Astrocyte (in vitro differentiated cells and primary cell): ENCODE data around the gene MORN4. TPM values are rescaled to one million over a fixed set of nuclear protein-coding genes. Genes with fewer than 3 reads are reported as not detected.
A peak's percentile ranks its signal among the peaks of the same experiment; 100 is the strongest.

ENCODE experiments used
- DNase-seq: peaks from one replicate; pipeline ENCODE4 v3.0.0-alpha.2; 2010; ENCODE audit warnings: low read depth
- FAIRE-seq: peaks from 2 replicates; lab custom pipeline; 2011; peaks lifted over from hg19 to GRCh38; lab: Jason Lieb, UNC
- H2AFZ ChIP-seq: 2 replicates; pipeline ENCODE4 v1.6.0; 2012; ENCODE audit warnings: low read depth, low read length, inconsistent platforms
- H3K27ac ChIP-seq: 2 replicates; pipeline ENCODE4 v1.5.1; 2011; ENCODE audit warnings: low read depth, low read length, inconsistent platforms
- H3K27me3 ChIP-seq: 2 replicates; pipeline ENCODE4 v1.6.0; 2011; ENCODE audit warnings: low read length, inconsistent platforms; ENCODE audit not compliant: insufficient read depth
- H3K36me3 ChIP-seq: 2 replicates; pipeline ENCODE4 v1.5.1; 2011; ENCODE audit warnings: low read length, inconsistent platforms; ENCODE audit not compliant: insufficient read depth
- H3K4me1 ChIP-seq: 2 replicates; pipeline ENCODE4 v1.5.1; 2011; ENCODE audit warnings: low read length, inconsistent platforms; ENCODE audit not compliant: insufficient read depth
- H3K4me2 ChIP-seq: 2 replicates; pipeline ENCODE4 v1.6.0; 2012; ENCODE audit warnings: low read length, inconsistent platforms
- H3K4me3 ChIP-seq: 2 replicates; pipeline ENCODE4 v1.5.1; 2011; ENCODE audit warnings: low read depth, mild to moderate bottlenecking, low read length, inconsistent platforms; ENCODE audit not compliant: insufficient read depth
- H3K79me2 ChIP-seq: 2 replicates; pipeline ENCODE4 v1.6.0; 2012; ENCODE audit warnings: mild to moderate bottlenecking, low read length, inconsistent platforms; ENCODE audit not compliant: insufficient read depth
- H3K9ac ChIP-seq: 2 replicates; pipeline ENCODE4 v1.6.0; 2012; ENCODE audit warnings: mild to moderate bottlenecking, low read length, inconsistent platforms
- H3K9me3 ChIP-seq: 2 replicates; pipeline ENCODE4 v1.5.1; 2012; ENCODE audit warnings: low read depth, mild to moderate bottlenecking, low read length, inconsistent platforms; ENCODE audit not compliant: insufficient read depth
- H4K20me1 ChIP-seq: 2 replicates; pipeline ENCODE4 v1.6.0; 2012; ENCODE audit warnings: low read length, inconsistent platforms; ENCODE audit not compliant: insufficient read depth
- H3K27ac Mint-ChIP-seq: one replicate; pipeline ENCODE4 v1.8.0; 2021; ENCODE audit warnings: mild to moderate bottlenecking, mixed read lengths; ENCODE audit not compliant: unreplicated experiment
- H3K27me3 Mint-ChIP-seq: one replicate; pipeline ENCODE4 v1.8.0; 2021; ENCODE audit warnings: low read depth, mixed read lengths; ENCODE audit not compliant: unreplicated experiment
- H3K36me3 Mint-ChIP-seq: one replicate; pipeline ENCODE4 v1.8.0; 2021; ENCODE audit warnings: low read depth, mixed read lengths; ENCODE audit not compliant: unreplicated experiment
- H3K4me1 Mint-ChIP-seq: one replicate; pipeline ENCODE4 v1.8.0; 2021; ENCODE audit warnings: low read depth, mixed read lengths; ENCODE audit not compliant: unreplicated experiment
- H3K4me3 Mint-ChIP-seq: one replicate; pipeline ENCODE4 v1.8.0; 2021; ENCODE audit warnings: mild to moderate bottlenecking, moderate library complexity, mixed read lengths; ENCODE audit not compliant: unreplicated experiment
- H3K9me3 Mint-ChIP-seq: one replicate; pipeline ENCODE4 v1.8.0; 2021; ENCODE audit warnings: mild to moderate bottlenecking, mixed read lengths; ENCODE audit not compliant: unreplicated experiment
- EZH2 ChIP-seq: IDR thresholded peaks from 2 replicates; pipeline ENCODE4 v1.6.1; 2012; ENCODE audit warnings: mild to moderate bottlenecking, low read length, inconsistent platforms; ENCODE audit not compliant: insufficient read depth
- total RNA-seq: library from RNA; stranded (reverse); gene quantifications from 2 replicates; pipeline ENCODE4 v1.2.1, GENCODE V29; 2021
- TF ChIP-seq, protein P1 (sequence below): IDR thresholded peaks from 2 replicates; pipeline ENCODE4 v1.5.1; 2011; ENCODE audit warnings: low read depth, mild to moderate bottlenecking, inconsistent platforms, low read length, moderate library complexity; ENCODE audit not compliant: insufficient read depth

MORN4 gene
- total RNA-seq, 1 donor from 2014 or later = 16.2 TPM

GRCh38 chr10:97597778-97598177 lies 35.5 kb downstream of the MORN4 start:
- no peaks in the 10 kb centered on the region for H3K27me3 ChIP-seq
- no peak overlapping the region for H3K4me3 Mint-ChIP-seq
- no peak overlapping the region for H3K27ac Mint-ChIP-seq
- no peaks in the 10 kb centered on the region for H3K79me2 ChIP-seq
- H2AFZ ChIP-seq = no peak overlapping the region
- H3K4me3 ChIP-seq = no peak overlapping the region
- H3K36me3 Mint-ChIP-seq = no peaks in the 10 kb centered on the region
- FAIRE-seq (no peak), DNase-seq (no peak)
- H3K27ac ChIP-seq = peak overlapping the region; percentile 89
- H3K4me1 ChIP-seq = peaks cover 25% of the 10 kb centered on the region
- H3K36me3 ChIP-seq = no peaks in the 10 kb centered on the region
- H3K4me1 Mint-ChIP-seq = peaks cover 19% of the 10 kb centered on the region
- peak overlapping the region; percentile 78 for H3K4me2 ChIP-seq
- H4K20me1 ChIP-seq = no peaks in the 10 kb centered on the region
- no peaks in the 10 kb centered on the region for H3K9me3 Mint-ChIP-seq
- H3K9ac ChIP-seq = no peak overlapping the region
- TF ChIP-seq, protein P1, sequence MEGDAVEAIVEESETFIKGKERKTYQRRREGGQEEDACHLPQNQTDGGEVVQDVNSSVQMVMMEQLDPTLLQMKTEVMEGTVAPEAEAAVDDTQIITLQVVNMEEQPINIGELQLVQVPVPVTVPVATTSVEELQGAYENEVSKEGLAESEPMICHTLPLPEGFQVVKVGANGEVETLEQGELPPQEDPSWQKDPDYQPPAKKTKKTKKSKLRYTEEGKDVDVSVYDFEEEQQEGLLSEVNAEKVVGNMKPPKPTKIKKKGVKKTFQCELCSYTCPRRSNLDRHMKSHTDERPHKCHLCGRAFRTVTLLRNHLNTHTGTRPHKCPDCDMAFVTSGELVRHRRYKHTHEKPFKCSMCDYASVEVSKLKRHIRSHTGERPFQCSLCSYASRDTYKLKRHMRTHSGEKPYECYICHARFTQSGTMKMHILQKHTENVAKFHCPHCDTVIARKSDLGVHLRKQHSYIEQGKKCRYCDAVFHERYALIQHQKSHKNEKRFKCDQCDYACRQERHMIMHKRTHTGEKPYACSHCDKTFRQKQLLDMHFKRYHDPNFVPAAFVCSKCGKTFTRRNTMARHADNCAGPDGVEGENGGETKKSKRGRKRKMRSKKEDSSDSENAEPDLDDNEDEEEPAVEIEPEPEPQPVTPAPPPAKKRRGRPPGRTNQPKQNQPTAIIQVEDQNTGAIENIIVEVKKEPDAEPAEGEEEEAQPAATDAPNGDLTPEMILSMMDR = no peak
- TF ChIP-seq EZH2 = no peak
- H3K9me3 ChIP-seq = no peaks in the 10 kb centered on the region
- H3K27me3 Mint-ChIP-seq = peaks cover 3% of the 10 kb centered on the region

DNA sequence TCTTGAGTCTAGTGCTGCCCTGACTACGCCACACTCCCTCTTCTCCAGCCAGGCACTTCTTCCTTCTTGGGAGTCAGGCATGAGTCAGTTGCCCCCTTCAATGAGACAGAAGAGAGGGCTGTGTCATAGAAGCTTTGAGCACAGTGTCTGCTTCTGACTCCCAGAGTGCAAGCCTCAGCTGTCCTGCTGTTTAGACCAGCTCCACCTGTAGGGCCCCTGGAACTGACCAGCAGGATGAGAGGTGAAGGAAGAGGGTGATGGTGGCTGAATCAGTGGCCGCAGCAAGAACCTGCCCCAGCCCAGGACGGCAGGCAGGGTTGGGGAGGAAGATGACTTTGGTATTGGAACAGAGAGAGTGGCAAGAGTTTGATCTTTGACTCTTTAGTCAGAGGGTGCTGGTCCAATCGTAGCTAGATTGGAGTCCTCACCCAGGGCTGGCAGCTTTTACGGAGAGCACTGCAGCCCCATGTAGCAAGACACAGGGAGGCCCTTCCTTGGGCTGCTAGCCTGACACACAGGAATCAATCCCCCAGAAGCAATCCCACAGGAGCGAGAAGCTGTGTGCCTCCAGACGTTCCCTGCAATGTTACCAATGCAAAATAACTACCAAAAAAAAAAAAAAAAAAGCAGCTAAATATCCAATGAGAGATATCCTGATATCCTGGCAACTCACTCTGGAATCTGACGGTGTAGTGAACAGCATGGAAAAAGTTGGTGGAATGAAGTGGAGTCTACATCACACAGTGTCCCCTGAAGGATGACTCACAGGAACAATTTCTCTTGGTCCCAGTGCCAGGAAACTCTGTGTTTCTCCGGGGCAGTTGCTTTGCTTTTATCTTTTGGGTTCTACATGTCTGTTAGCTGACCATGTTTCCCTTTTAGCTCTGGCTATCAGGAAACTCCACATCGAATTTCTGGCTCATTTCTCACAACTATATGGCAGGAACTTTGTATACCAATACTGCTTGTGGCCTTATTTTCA lies 36.9 kb downstream of the MORN4 start:
- peak; percentile 94 for DNase-seq
- H3K36me3 Mint-ChIP-seq = no peaks in the 10 kb centered on the region
- Histone ChIP-seq H3K9me3 (no peaks in the 10 kb centered on the region), H4K20me1 (no peaks in the 10 kb centered on the region), H3K27me3 (no peaks in the 10 kb centered on the region), H3K27ac (peak overlapping the region; percentile 89), H3K4me3 (peak overlapping the region; percentile 18), H3K4me2 (peak overlapping the region; percentile 78), H2AFZ (peak overlapping the region; percentile 27), H3K79me2 (no peaks in the 10 kb centered on the region), H3K36me3 (no peaks in the 10 kb centered on the region), H3K9ac (peak overlapping the region; percentile 71), H3K4me1 (peaks cover 25% of the 10 kb centered on the region)
- FAIRE-seq = peak; percentile 78
- H3K27me3 Mint-ChIP-seq = peaks cover 3% of the 10 kb centered on the region
- H3K4me3 Mint-ChIP-seq = peak overlapping the region; percentile 40
- H3K9me3 Mint-ChIP-seq = no peaks in the 10 kb centered on the region
- H3K27ac Mint-ChIP-seq = peak overlapping the region; percentile 94
- TF ChIP-seq EZH2 = no peak
- H3K4me1 Mint-ChIP-seq = peaks cover 19% of the 10 kb centered on the region

DNA sequence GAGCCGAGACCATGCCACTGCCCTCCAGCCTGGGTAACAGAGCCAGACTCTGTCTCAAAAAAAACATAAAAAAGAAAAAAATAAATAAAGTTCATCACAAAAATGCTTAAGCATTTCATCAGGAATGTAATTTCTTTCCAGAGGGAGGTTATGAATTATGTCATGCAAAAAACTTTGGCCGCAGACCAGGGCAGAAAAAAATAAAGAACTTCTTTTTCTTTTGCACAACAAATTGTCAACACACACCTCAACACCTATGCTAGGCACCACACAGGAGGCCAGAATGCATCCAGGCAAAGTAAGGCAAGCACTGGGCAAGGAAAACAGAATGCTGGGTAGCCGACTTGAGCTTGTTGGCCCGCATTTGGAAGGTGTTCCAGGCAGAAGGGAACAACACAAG lies 39.9 kb downstream of the MORN4 start:
- no peak overlapping the region for H3K4me3 Mint-ChIP-seq
- H3K9me3 ChIP-seq = no peaks in the 10 kb centered on the region
- no peaks in the 10 kb centered on the region for H3K9me3 Mint-ChIP-seq
- TF ChIP-seq, protein P1 = no peak
- H3K27ac ChIP-seq = no peak overlapping the region
- H3K9ac ChIP-seq = no peak overlapping the region
- no peaks in the 10 kb centered on the region for H3K36me3 ChIP-seq
- peaks cover 25% of the 10 kb centered on the region for H3K4me1 ChIP-seq
- FAIRE-seq (no peak), DNase-seq (no peak)
- no peaks in the 10 kb centered on the region for H3K79me2 ChIP-seq
- H3K27me3 ChIP-seq = no peaks in the 10 kb centered on the region
- H4K20me1 ChIP-seq = no peaks in the 10 kb centered on the region
- H3K27ac Mint-ChIP-seq = no peak overlapping the region
- H3K4me1 Mint-ChIP-seq = peaks cover 20% of the 10 kb centered on the region
- H3K36me3 Mint-ChIP-seq = peaks cover 1% of the 10 kb centered on the region
- no peak overlapping the region for H2AFZ ChIP-seq
- H3K27me3 Mint-ChIP-seq = no peaks in the 10 kb centered on the region
- H3K4me3 ChIP-seq = no peak overlapping the region
- no peak overlapping the region for H3K4me2 ChIP-seq
